ENCODE results near the gene POU2F1. TPM values are rescaled to one million over a fixed set of nuclear protein-coding genes. Genes with fewer than 3 reads are reported as not detected.

POU2F1 gene
- total RNA-seq, 1 experiment from 2014 or later, result 24.5 TPM

DNA sequence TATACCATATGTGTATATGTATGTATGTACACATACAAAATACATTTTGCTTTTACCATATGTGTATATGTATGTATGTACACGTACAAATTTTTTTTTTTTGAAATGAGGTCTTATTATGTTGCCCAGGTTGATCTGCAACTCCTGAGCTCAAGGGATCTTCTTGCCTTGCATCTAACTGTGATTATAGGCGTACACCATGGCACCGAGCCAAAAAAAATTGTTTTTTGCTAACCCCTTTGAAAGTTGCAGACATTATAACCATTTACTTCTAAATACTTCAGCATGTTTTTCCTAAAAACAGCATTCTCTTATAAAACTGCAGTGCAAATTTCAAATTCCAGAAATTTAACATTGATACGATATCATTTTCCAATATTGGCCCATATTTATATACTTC is 147.0 kb downstream of the POU2F1 start:
- Histone ChIP-seq H2AFZ (ENCODE audit: low read depth, low read length, poor library complexity, severe bottlenecking) (no peak overlapping the region), H3K9me2 (ENCODE audit: insufficient read depth) (no peaks in the 10 kb centered on the region), H3K9me3 (ENCODE audit: control insufficient read depth in 1 of 2, insufficient read depth in 1 of 2, low read depth in 1 of 2, low read length in 2 of 2) (no peaks in the 10 kb centered on the region), H3K4me2 (ENCODE audit: low read length) (no peak overlapping the region), H4K20me1 (ENCODE audit: insufficient read depth) (no peaks in the 10 kb centered on the region), H3K4me1 (ENCODE audit: control insufficient read depth in 1 of 2, insufficient read depth in 2 of 2, low read length in 2 of 2) (no peaks in the 10 kb centered on the region), H3K79me2 (ENCODE audit: insufficient read depth, low read length) (0 out of 2 replicates have a peak, but pooled peaks cover under 1% of the 10 kb centered on the region), H3K4me3 (replicated peaks in 1 of 2; ENCODE audit: low read depth in 1 of 2, low read length in 2 of 2) (no peak overlapping the region), H3K27me3 (ENCODE audit: insufficient read depth, low read length) (no peaks in the 10 kb centered on the region), H3K36me3 (ENCODE audit: control insufficient read depth in 1 of 2, insufficient read depth in 2 of 2, low read length in 2 of 2) (no peaks in the 10 kb centered on the region), H3K27ac (ENCODE audit: low read depth, low read length) (no peak overlapping the region), H3K9ac (ENCODE audit: low read length) (no peak overlapping the region)
- POLR2A ChIA-PET, result no interaction called here
- intact Hi-C loops (cut with micrococcal nuclease), result no loop called here
- CTCF ChIA-PET, result interaction anchor here (1.0 kb wide), 1 partner anchor 100 kb away, joined by 3 read pairs; no protein-coding TSS in a partner anchor
- DNase-seq (ENCODE audit: low read depth, low spot score) (no peak), ATAC-seq (no peak)
- no TSS peak for BruUV-seq (replicated peaks)
- TF ChIP-seq JUND (IDR thresholded peaks at IDR 0.05), result no peak
- no peak for TF ChIP-seq ELF1 (IDR thresholded peaks at IDR 0.05; ENCODE audit: borderline replicate concordance, low read depth)
- TF ChIP-seq EGR1 (IDR thresholded peaks at IDR 0.05; ENCODE audit: low read depth), result no peak
- no peak for TF ChIP-seq ATF3 (IDR thresholded peaks at IDR 0.05)
- TF ChIP-seq SRF (IDR thresholded peaks at IDR 0.05; ENCODE audit: low read depth), result no peak
- TF ChIP-seq ZFX (IDR thresholded peaks at IDR 0.05), result no peak
- no peak for TF ChIP-seq RAD21 (IDR thresholded peaks at IDR 0.05; ENCODE audit: low read depth)
- no peak for TF ChIP-seq ZNF274 (IDR thresholded peaks at IDR 0.05; ENCODE audit: low read depth, low read length)
- RAD21 ChIA-PET (ENCODE audit: low non-redundant PET in 1 of 2, low total read pairs in 2 of 2, uncharacterized antibody in 2 of 2, unreplicated experiment in 2 of 2), result no interaction called here

GRCh38 chr1:167369175-167369574 is 148.5 kb downstream of the POU2F1 start:
- intact Hi-C loops (cut with micrococcal nuclease), result no loop called here
- Histone ChIP-seq H3K79me2 (ENCODE audit: insufficient read depth, low read length) (no peaks in the 10 kb centered on the region), H3K9ac (ENCODE audit: low read length) (no peak overlapping the region), H3K9me2 (ENCODE audit: insufficient read depth) (no peaks in the 10 kb centered on the region), H2AFZ (ENCODE audit: low read depth, low read length, poor library complexity, severe bottlenecking) (no peak overlapping the region), H3K27ac (ENCODE audit: low read depth, low read length) (no peak overlapping the region), H4K20me1 (ENCODE audit: insufficient read depth) (no peaks in the 10 kb centered on the region), H3K36me3 (ENCODE audit: control insufficient read depth in 1 of 2, insufficient read depth in 2 of 2, low read length in 2 of 2) (no peaks in the 10 kb centered on the region), H3K27me3 (ENCODE audit: insufficient read depth, low read length) (no peaks in the 10 kb centered on the region), H3K4me2 (ENCODE audit: low read length) (no peak overlapping the region), H3K4me3 (replicated peaks in 1 of 2; ENCODE audit: low read depth in 1 of 2, low read length in 2 of 2) (no peak overlapping the region), H3K4me1 (ENCODE audit: control insufficient read depth in 1 of 2, insufficient read depth in 2 of 2, low read length in 2 of 2) (no peaks in the 10 kb centered on the region), H3K9me3 (ENCODE audit: control insufficient read depth in 1 of 2, insufficient read depth in 1 of 2, low read depth in 1 of 2, low read length in 2 of 2) (no peaks in the 10 kb centered on the region)
- RAD21 ChIA-PET (ENCODE audit: low non-redundant PET in 1 of 2, low total read pairs in 2 of 2, uncharacterized antibody in 2 of 2, unreplicated experiment in 2 of 2), result interaction anchor here in 1 of 2 experiments (0.6 kb wide), 1 partner anchor 10 kb away, joined by 4 read pairs; no protein-coding TSS in a partner anchor
- no peak for ATAC-seq
- POLR2A ChIA-PET, result no interaction called here
- CTCF ChIA-PET, result no interaction called here
- no peak for TF ChIP-seq FOSL1 (IDR thresholded peaks at IDR 0.05; ENCODE audit: low read depth)
- TF ChIP-seq JUND (IDR thresholded peaks at IDR 0.05), result no peak
- TF ChIP-seq ELF1 (IDR thresholded peaks at IDR 0.05; ENCODE audit: borderline replicate concordance, low read depth), result no peak
- TF ChIP-seq TCF7L2 (IDR thresholded peaks at IDR 0.05; ENCODE audit: borderline replicate concordance, extremely low read depth, insufficient read depth, insufficient read length), result no peak
- no peak for TF ChIP-seq CEBPB (IDR thresholded peaks at IDR 0.05; ENCODE audit: low read depth)
- TF ChIP-seq SP1 (IDR thresholded peaks at IDR 0.05; ENCODE audit: low read depth), result no peak
- TF ChIP-seq, protein P1, sequence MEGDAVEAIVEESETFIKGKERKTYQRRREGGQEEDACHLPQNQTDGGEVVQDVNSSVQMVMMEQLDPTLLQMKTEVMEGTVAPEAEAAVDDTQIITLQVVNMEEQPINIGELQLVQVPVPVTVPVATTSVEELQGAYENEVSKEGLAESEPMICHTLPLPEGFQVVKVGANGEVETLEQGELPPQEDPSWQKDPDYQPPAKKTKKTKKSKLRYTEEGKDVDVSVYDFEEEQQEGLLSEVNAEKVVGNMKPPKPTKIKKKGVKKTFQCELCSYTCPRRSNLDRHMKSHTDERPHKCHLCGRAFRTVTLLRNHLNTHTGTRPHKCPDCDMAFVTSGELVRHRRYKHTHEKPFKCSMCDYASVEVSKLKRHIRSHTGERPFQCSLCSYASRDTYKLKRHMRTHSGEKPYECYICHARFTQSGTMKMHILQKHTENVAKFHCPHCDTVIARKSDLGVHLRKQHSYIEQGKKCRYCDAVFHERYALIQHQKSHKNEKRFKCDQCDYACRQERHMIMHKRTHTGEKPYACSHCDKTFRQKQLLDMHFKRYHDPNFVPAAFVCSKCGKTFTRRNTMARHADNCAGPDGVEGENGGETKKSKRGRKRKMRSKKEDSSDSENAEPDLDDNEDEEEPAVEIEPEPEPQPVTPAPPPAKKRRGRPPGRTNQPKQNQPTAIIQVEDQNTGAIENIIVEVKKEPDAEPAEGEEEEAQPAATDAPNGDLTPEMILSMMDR (IDR thresholded peaks at IDR 0.05 in 2 of 3, conservative IDR thresholded peaks at IDR 0.05 in 1 of 3; ENCODE audit: borderline replicate concordance in 1 of 3, insufficient read depth in 1 of 3, low read depth in 2 of 3, low read length in 2 of 3), result no peak
- TF ChIP-seq SRF (IDR thresholded peaks at IDR 0.05; ENCODE audit: low read depth), result no peak
- TF ChIP-seq POLR2A (IDR thresholded peaks at IDR 0.05; ENCODE audit: borderline replicate concordance, extremely low read depth, insufficient read depth, insufficient read length), result no peak
- TF ChIP-seq ZNF274 (IDR thresholded peaks at IDR 0.05; ENCODE audit: low read depth, low read length), result no peak
- BruUV-seq (replicated peaks), result no TSS peak
- no peak for DNase-seq (ENCODE audit: low read depth, low spot score)

All from HCT116 (cell line).